HG02943 (cell line): ENCODE results near the gene MARCHF3.
"Not testable (repeated sequence)": the region's sequence is repeated elsewhere in the genome, so short reads cannot be mapped to it uniquely, and the experiment has no call there.

Experiments
- ATAC-seq: cut with Tn5 transposase; IDR thresholded peaks from one replicate; pipeline ENCODE4 v1.9.1; 2021; ENCODE audit warnings: mild to moderate bottlenecking, low read depth, moderate library complexity; ENCODE audit not compliant: unreplicated experiment

Gene MARCHF3

DNA sequence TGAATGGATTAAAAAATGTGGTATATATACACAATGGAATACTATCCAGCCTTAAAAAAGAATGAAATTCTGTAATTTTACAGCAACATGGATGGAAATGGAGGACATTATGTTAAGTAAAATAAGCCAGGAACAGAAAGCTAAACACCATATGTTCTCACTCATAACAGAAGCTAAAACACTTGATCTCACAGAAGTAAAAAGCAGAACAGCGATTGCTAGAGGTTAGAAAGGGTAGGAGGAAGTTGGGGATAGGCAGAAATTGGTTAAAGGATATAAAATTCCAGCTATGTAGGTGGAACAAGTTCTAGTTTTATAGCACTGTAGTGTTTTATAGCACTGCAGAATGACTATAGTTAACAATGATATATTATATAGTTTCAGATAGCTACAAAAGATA lies 15.8 kb downstream of the MARCHF3 start:
- ATAC-seq = no peak

GRCh38 chr5:127013407-127013806 lies 17.0 kb downstream of the MARCHF3 start:
- ATAC-seq = no peak

- ATAC-seq = no peak
Observed at GRCh38 chr5:127012916-127013315, 17.4 kb downstream of the MARCHF3 start.

- peak; percentile 74 for ATAC-seq
Observed at GRCh38 chr5:127011961-127012644, 18.3 kb downstream of the MARCHF3 start.

- ATAC-seq = no peak
Observed at GRCh38 chr5:127011153-127011552, 19.2 kb downstream of the MARCHF3 start.

DNA sequence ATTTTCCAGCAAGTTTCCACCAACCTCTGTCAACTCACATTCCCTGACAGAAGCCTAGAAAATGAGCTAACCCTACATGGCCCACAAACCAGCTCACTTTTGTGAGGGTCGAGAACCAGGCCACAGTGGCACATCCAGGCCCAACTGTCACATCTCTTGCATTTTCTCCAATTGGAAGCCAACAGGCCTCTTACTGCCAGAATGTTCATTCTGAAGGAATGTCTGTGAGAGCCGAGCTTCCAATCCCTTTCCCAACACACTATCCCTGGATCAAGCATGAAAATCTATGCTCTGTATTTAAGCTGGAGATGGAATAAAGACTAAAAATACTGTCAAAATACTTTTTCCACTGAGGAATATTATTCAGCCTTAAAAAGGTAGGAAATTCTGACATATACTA lies 20.0 kb downstream of the MARCHF3 start:
- ATAC-seq = no peak

DNA sequence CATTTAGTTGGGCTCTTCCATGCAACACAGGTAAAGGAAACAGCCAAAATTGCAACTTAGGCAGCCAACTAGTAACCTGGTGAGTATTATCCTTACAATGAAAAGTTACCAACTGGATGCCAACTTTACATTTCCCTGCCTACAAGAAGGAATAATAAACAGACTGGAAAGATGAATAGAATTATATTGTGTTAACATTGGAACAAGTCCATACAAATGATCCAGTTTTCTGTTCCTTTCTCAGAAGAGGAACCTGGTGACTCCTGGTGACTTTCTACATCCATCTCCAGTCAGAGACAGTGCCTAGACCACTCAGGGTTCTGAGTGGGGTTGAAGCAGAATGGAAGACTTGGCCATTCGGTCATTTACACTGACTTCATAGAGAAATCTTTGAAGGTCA lies 20.6 kb downstream of the MARCHF3 start:
- ATAC-seq = no peak

GRCh38 chr5:127008300-127008975 lies 21.9 kb downstream of the MARCHF3 start:
- ATAC-seq = no peak

DNA sequence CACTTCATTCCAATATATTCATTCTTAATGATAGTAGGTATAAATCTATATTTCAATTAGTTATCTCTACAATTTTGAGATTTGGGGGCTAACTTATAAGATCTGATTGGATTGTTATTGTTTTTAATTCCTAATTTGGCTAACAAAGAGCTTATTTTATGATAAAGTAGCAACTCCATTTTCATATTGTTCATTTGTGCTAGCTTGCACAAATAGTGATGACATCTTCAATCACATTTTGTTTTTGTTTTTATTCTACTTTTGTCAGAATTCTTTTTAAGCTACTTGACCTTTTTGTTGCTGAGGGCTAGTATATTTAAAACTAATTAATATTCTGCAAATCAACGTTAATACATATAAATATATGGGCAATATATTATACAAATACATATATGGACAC lies 22.8 kb downstream of the MARCHF3 start:
- no peak for ATAC-seq

- no peak for ATAC-seq
Observed at GRCh38 chr5:127006744-127007143, 23.6 kb downstream of the MARCHF3 start.

DNA sequence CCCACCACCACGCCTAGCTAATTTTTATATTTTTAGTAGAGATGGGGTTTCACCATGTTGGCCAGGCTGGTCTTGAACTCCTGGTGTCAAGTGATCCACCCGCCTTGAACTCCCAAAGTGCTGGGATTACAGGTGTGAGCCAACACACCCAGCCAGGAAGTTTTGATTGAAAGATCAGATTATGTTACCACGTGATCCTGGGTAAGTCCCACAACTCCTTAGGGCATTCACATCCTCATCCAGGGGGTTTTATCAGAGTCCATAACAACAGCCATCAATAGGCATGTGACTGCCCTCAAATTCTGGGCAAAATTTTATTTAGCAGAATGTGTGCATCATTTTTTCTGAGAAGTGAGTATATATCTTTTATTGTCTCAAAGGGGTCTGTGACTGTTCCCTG lies 25.1 kb downstream of the MARCHF3 start:
- not testable (repeated sequence) for ATAC-seq

DNA sequence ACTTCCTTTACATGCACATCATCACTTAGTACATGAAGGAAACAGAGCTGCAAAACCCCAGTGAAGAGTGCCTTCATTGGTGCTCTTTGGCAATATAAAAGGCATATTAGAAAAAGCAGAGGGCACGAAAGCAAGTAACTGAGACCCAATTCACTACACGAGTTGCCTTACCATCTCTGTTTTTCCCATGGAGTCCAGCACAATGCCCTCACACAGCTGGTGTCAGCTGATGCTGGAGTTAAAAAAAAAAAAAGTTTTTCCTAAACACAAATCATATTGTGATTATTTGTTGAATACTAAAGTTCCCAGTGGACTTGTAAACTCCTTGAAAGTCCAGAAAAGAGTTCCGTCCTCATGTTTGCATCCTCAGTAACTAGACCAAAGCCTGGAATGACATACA lies 25.6 kb downstream of the MARCHF3 start:
- ATAC-seq = no peak

DNA sequence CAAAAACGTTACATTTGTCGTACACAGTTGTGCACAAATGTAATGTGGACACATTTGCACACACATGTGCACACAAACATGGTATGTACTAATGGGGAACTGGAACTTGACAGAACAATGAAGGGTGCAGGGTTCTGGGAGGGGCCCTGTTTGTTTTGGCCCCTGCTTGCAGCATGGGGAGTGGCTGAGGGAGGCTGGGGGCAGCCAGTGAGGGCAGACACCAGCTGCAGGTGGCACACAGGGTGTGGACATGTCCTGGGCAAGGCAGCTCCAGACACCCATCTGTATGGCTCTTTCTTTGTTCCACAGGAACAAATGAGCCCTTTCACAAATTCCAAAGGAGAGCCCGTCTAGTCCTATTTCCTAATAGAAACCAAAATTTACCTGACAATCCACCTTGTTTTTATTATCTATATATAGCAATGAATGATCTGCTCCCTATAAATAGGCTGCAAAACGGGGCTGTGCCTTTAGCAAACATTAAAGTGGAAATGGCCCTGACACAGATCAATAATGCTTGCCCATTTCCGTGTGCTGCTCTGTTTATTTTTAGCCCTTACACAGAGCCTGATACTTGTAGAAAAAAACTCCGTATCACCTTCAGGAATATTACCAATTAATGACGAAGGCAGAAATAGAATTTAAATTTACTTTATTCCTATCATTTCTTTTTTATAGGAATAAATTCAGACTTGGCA lies 26.4 kb downstream of the MARCHF3 start:
- no peak for ATAC-seq

DNA sequence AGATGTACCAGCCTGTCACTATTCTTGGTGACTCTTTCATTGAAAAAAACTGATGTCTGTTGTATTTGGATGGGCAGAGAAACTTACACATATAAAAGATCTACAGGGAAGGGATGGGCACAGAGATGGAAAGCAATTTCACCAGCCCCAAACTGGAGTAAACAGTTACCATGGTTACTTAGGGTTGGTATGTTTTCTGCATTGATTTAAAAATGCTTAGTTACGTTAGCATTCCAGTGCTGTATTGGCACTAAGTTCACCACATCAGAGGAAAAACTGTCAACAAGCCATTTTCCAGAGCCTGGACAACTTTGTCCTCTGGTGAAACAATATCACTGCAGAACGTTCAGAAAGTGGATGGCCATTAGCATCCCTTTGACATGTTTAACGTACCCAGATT lies 28.0 kb downstream of the MARCHF3 start:
- ATAC-seq = no peak

DNA sequence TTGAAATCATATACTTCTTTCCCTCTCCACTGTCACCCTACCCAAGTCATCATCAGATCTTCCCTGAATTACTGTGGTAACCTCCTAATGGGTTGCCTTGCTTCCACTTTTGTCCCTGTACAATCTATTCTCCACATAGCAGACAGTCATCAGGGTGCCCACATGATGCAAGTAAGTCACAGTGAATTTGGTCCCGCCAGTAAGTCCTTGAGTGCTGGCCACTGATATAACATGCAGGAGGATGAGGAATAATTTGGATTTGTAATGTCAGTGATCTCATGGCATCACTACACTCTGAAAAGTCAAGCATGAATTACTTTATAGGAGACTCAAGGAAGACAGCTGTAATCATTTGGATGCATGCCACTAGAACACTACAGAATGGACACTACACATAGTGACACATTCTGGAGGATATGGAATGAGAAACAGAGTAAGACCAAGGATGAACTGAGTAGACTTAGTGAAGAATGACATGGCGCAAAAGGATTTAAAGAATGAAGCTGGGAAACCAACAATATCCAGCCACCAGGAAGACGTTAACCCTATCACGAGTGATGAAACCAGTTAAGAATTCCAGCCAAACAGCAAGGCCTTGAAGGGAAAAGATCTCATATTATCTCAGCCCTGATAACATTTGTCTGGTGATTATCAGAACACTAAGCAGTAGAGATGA lies 28.6 kb downstream of the MARCHF3 start:
- no peak for ATAC-seq

- ATAC-seq = no peak
Observed at GRCh38 chr5:126998895-126999570, 31.3 kb downstream of the MARCHF3 start.

DNA sequence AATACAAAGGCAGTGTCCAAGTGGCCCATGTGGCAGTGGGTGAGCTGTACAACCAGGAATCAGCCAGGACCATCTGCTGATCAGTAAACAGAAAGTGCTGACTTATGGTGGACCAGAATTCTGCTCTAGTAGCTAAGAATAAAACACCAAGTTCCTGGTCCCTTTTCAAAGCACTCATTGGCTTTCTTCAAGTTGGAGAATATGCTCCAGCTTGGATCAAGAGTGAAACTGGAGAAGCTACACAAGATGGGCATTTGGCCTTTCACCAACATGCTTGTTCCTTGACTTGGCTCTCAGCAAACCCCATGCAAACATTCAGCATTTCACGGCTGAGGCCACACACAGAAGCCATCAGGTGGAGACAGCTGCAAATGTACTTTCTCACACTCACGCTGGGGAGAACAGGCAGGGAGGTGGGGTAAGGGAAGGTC lies 32.1 kb downstream of the MARCHF3 start:
- ATAC-seq = no peak

- no peak for ATAC-seq
Observed at GRCh38 chr5:126995689-126996088, 34.7 kb downstream of the MARCHF3 start.

DNA sequence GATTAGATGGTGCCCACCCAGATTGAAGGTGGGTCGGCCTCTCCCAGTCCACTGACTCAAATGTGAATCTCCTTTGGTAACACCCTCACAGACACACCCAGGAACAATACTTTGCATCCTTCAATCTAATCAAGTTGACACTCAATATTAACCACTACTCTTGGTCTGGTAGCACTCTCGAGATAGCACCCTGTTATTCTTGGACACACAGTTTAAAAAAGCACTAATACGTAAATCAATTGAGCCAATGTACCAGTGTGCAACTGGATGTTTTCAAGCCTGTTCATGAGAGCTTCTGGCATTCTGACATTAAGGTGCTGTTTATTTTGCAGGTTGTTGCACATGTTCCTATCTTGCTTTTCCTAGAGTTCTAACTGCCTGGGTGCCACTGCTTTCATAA lies 35.3 kb downstream of the MARCHF3 start:
- no peak for ATAC-seq

DNA sequence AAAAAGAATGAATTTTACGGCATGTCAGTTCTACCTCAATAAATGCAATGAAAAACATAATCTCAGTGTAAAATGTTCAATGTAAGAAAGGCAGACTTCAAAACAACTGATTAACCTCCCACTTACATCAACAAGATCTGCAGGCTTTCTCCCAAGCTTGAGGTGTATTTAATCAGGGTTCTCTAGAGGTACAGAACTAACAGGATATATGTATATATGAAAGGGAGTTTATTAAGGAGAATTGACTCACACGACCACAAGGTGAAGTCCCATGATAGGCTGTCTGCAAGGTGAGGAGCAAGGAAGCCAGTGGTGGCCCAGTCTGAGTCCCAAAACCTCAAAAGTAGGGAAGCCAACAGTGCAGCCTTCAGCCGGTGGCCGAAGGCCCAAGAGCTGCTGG lies 35.9 kb downstream of the MARCHF3 start:
- ATAC-seq = no peak
